Mucosa of rectum (tissue), 2 donors: ENCODE results near the gene RGS3.

Source experiments
- H3K27ac ChIP-seq, 2 donors: one replicate each; pipeline ENCODE4 v1.7.0; 2013; ENCODE audit warnings: inconsistent platforms in 2 of 2, low read depth in 2 of 2, low read length in 2 of 2
- H3K27me3 ChIP-seq, 2 donors: one replicate each; pipeline ENCODE4 v1.7.0; 2013; ENCODE audit warnings: low read length in 2 of 2; ENCODE audit not compliant: control insufficient read depth in 2 of 2, insufficient read depth in 2 of 2
- H3K36me3 ChIP-seq, 2 donors: one replicate each; pipeline ENCODE4 v1.7.0; 2013; ENCODE audit warnings: low read length in 2 of 2; ENCODE audit not compliant: control insufficient read depth in 2 of 2, insufficient read depth in 2 of 2
- H3K4me1 ChIP-seq, 2 donors: one replicate each; pipeline ENCODE4 v1.7.0; 2013; ENCODE audit warnings: low read length in 2 of 2, mild to moderate bottlenecking in 1 of 2; ENCODE audit not compliant: control insufficient read depth in 2 of 2, insufficient read depth in 2 of 2
- H3K4me3 ChIP-seq, 2 donors: one replicate each; pipeline ENCODE4 v1.7.0; 2013; ENCODE audit warnings: low read length in 2 of 2
- H3K9ac ChIP-seq, 2 donors: one replicate each; pipeline ENCODE4 v1.7.0; 2013; ENCODE audit warnings: low read length in 2 of 2, low read depth in 1 of 2, mild to moderate bottlenecking in 1 of 2
- H3K9me3 ChIP-seq, 2 donors: one replicate each; pipeline ENCODE4 v1.7.0; 2013; ENCODE audit warnings: low read length in 2 of 2; ENCODE audit not compliant: control insufficient read depth in 2 of 2
- donor health status: healthy.
- donor health status: Normal muscosa, but diverticular disease.

The RGS3 gene

DNA sequence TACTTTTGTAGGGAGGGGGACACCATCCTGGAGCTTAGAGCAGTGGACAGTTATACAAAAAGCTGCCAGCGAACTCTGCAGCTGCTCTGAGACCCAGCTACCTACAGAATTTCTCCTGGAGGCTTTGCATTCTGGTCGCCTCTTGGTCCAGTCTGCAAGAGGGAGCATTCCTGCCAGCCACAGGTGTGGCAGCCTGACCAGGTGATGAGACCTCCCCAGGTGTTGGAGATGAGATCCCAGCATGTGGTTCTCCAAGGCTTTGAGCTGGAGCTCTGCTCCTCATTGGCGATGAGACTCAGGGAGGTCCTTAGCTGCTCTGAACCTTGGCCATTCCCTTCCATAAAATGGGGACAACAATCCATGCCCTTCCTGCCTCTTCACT lies 69.3 kb downstream of the RGS3 start:
- Histone ChIP-seq H3K9me3 (no peaks in the 10 kb centered on the region), H3K27me3 (no peaks in the 10 kb centered on the region), H3K27ac (no peak overlapping the region), H3K4me1 (peaks cover 8 to 12% of the 10 kb centered on the region in 2 donors), H3K36me3 (peaks cover 36 to 52% of the 10 kb centered on the region in 2 donors), H3K9ac (no peak overlapping the region), H3K4me3 (no peak overlapping the region)

DNA sequence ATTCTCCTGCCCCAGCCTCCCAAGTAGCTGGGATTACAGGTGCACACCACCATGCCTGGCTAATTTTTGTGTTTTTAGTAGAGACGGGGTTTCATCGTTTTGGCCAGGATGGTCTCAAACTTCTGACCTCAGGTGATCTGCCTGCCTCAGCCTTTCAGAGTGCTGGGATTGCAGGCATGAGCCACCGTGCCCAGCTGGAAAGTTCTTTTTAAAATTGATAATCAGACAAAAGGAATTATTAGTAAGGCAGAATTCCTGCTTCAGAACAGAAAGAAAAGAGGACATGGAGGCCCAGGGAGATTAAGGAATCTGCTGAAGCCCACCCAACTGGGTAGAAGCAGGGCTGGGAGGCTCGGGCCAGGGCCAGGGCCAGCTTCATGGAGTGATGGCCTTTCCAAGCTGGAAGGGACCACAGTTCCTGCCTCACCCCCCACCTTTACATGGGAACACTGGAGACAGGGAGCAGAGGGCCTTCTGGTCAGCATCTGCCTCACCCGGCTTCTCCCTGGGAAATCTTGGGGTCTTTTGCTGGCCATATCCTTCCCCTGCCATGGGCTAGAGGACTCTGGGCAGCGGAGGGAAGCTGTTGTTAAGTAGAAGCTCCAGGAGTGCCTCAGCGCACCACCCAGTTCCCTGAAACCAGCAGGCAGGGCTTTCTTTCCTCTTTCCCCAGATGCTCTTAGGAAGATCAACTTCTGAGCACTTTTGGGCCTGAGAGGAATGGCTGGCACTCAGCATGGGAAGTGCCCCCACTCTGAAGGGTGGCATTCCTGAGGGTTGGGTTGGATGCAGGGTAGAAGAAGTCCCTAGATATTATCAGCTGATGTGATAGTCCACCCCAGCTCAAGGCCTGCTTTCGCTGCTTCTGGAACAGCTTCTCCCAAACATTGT lies 70.1 kb downstream of the RGS3 start:
- no peak overlapping the region for H3K27ac ChIP-seq
- no peak overlapping the region for H3K4me3 ChIP-seq
- no peak overlapping the region for H3K9ac ChIP-seq
- no peaks in the 10 kb centered on the region for H3K27me3 ChIP-seq
- peaks cover 3 to 4% of the 10 kb centered on the region in 2 donors for H3K4me1 ChIP-seq
- no peaks in the 10 kb centered on the region for H3K9me3 ChIP-seq
- H3K36me3 ChIP-seq, result peaks cover 37 to 56% of the 10 kb centered on the region in 2 donors

DNA sequence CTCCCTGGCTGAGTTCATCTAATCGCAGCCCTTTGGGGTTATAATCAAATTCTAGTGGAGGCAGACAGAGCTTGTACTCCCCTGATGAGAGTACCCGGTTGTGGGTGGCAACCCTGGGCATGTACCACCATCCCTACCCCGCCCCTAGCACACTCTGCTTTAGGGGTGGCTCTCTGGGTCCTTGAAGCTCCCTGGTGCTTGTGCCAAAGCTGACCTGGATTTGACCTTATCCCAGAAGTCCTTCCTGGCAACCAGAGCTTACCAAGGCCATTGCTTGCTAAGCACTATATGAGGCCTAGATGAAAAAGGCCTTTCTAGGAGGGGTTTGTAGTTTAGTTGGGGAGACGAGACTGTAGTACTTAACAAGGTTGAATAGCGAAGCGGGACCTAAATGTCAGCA lies 72.2 kb downstream of the RGS3 start:
- H3K4me3 ChIP-seq, result no peak overlapping the region
- H3K9ac ChIP-seq, result no peak overlapping the region
- H3K27me3 ChIP-seq, result no peaks in the 10 kb centered on the region
- peaks cover 26 to 51% of the 10 kb centered on the region in 2 donors for H3K36me3 ChIP-seq
- H3K27ac ChIP-seq, result peak overlapping the region; percentile 15 to 35
- H3K9me3 ChIP-seq, result no peaks in the 10 kb centered on the region
- H3K4me1 ChIP-seq, result peaks cover 2 to 5% of the 10 kb centered on the region in 2 donors

DNA sequence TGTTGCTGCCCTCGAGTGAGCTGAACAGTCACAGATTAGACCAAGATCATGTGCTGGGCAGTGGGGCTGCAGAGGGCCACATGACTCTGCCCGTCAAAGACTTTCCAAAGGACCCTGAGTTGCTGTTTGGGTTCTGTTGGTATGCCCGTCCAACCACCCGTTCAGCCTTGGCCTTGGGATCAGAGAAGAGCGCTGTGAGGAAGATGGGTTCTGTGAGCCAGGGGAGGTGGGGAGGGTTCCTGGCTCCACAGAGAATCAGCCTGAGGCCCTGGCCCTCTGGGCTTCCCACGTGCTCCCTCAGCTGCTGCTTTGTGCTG lies 72.6 kb downstream of the RGS3 start:
- Histone ChIP-seq H3K27ac (peak overlapping the region; percentile 15 to 35), H3K4me1 (peaks cover 4 to 8% of the 10 kb centered on the region in 2 donors), H3K36me3 (peaks cover 26 to 50% of the 10 kb centered on the region in 2 donors), H3K9me3 (no peaks in the 10 kb centered on the region), H3K27me3 (no peaks in the 10 kb centered on the region), H3K4me3 (no peak overlapping the region), H3K9ac (no peak overlapping the region)

DNA sequence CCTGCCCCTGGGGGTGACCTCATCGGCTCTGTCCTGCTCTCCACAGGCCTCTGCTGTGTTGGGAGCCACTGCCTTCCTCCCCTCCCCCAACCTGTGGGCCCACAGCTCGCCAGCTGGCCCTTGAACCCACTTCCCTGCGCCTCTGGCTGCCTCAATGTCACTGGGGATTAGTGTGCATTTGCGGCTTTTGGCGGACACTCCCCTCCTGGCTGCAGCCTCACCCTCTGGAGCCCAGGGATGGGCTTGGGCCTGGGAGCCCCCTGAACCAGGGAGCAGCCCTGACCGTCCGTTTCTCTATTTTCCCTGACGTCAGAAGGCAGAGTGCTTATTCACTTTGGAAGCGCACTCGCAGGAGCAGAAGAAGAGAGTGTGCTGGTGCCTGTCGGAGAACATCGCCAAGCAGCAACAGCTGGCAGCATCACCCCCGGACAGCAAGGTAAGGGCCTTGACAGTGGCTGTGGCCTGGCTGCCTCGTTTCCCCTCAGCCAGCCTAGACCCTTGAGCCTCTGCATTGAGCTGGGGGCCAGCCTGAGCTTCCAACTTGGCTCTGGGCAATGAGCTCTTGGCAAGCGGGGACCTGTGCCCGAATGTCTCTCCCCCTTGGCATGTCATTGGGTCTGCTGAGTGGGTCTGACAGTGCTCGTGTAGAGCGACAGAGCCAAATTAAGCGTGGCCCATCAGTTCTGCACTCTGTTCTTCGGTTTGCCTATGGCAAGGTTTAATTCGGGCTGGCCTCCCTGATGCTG lies 73.1 kb downstream of the RGS3 start:
- Histone ChIP-seq H3K9me3 (no peaks in the 10 kb centered on the region), H3K9ac (no peak overlapping the region), H3K4me3 (no peak overlapping the region), H3K27me3 (no peaks in the 10 kb centered on the region), H3K36me3 (peaks cover 30 to 56% of the 10 kb centered on the region in 2 donors), H3K4me1 (peaks cover 4 to 8% of the 10 kb centered on the region in 2 donors), H3K27ac (peak overlapping the region in 1 of 2 donors; percentile 35)

DNA sequence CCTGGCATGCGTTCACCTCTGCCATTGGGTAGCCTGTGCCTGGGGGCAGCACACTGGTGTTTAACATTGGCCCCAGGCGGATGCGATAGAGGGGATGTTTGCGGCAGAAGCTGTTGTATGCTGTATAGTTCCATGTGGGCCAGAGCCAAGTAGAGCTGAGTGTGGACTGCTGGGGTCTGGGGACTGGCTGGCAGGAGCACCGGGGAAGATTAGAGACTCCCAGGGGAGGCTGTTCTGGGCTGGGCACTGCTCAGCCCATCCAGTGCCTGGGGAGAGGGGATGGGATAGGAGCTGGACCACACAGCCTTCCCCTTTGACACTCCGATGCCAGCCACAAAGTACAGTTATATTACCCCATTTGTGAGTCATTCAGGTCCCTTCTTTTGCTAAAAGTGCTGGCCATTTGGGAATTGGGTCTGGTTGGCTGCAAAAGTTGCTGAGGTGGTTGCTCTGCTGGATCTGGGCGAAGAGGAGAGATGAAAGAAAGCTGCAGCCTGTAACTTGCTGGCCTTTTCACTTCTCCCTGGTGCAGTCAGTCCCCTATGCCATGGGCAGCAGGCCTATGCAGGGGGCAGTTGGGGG lies 73.8 kb downstream of the RGS3 start:
- H3K27ac ChIP-seq, result peak overlapping the region in 1 of 2 donors; percentile 35
- peaks cover 36 to 56% of the 10 kb centered on the region in 2 donors for H3K36me3 ChIP-seq
- no peak overlapping the region for H3K4me3 ChIP-seq
- H3K27me3 ChIP-seq, result no peaks in the 10 kb centered on the region
- peaks cover 4 to 8% of the 10 kb centered on the region in 2 donors for H3K4me1 ChIP-seq
- no peaks in the 10 kb centered on the region for H3K9me3 ChIP-seq
- H3K9ac ChIP-seq, result no peak overlapping the region

DNA sequence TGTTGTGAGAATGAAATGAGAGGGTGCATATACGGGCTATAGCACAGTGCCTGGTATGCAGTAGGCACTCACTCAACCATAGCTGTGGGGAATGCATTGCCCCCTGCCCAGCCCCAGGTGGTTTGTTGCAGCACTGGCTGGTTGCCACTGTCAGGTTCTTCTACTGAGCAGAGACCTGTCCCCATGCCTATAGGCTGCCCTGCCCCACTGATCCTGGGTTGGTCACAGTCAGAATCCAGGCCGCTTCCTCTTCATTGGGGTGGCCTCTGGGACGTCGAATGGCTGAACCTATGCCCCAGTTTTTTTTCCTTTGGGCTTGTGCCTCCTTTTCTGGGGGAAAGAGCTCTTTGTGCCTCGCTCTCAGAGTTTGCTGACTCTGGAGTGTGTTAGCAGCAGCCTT lies 74.6 kb downstream of the RGS3 start:
- Histone ChIP-seq H3K27ac (no peak overlapping the region), H3K27me3 (no peaks in the 10 kb centered on the region), H3K9ac (no peak overlapping the region), H3K36me3 (peaks cover 38 to 55% of the 10 kb centered on the region in 2 donors), H3K9me3 (no peaks in the 10 kb centered on the region), H3K4me1 (peaks cover 4 to 8% of the 10 kb centered on the region in 2 donors), H3K4me3 (no peak overlapping the region)

DNA sequence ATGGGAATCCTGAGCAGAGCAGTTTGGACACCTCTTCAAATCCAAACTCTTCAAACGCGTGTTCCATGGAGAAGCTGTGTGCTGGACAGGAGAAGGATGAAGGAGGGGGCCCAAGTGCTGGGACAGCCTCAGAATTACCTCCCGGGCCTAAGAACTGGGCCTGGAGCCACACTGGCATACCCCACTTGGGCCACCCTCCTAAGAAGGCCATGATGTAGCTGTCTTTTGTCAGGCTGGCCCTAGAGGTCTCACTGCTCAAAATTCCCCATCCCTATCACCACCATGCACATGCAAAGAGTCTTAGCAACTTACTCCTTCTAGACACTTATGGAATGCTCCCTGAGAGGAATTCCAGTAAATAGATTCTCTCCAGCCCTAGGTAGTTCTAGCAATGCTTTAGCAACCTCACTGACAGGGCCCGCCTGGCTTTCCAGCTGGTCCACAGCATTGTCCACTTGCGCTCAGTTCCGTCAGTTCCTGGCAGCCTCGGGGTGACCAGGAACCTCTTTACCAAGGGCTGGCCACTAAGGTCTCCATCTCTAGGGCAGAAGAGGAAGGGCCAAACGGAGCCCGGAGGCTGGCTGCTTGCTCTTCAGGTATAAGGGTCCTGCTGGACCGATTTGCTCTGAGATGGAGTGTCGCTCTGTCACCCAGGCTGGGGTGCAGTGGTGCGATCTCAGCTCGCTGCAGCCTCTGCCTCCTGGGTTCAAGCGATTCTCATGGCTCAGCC lies 75.3 kb downstream of the RGS3 start:
- Histone ChIP-seq H3K9me3 (no peaks in the 10 kb centered on the region), H3K27ac (no peak overlapping the region), H3K27me3 (no peaks in the 10 kb centered on the region), H3K36me3 (peaks cover 38 to 56% of the 10 kb centered on the region in 2 donors), H3K4me3 (no peak overlapping the region), H3K4me1 (peaks cover 4 to 8% of the 10 kb centered on the region in 2 donors), H3K9ac (no peak overlapping the region)

DNA sequence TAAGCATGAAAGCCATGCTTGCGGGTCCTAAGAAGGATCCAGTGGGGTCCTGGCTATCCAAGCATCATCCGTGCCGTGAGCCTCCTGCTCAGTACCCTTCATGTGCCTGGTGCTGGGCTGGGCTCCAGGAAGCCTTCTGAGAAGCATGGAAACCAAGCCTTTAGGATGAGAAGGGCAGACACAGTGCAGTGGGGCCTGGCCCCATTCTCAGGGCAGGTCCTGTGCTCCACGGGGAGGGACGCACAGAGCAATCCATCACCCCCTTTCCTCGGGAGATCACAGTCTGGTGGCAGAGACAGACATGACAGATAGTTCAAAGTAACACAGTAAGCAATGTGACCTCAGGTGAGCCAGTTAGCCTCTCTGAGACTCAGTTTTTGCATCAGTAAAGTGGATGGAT lies 76.9 kb downstream of the RGS3 start:
- Histone ChIP-seq H3K4me1 (peaks cover 4 to 8% of the 10 kb centered on the region in 2 donors), H3K36me3 (peaks cover 43 to 62% of the 10 kb centered on the region in 2 donors), H3K27ac (peak overlapping the region in 1 of 2 donors; percentile 61), H3K9ac (peak overlapping the region; percentile 14 to 28), H3K27me3 (no peaks in the 10 kb centered on the region), H3K4me3 (no peak overlapping the region), H3K9me3 (no peaks in the 10 kb centered on the region)
